GM21529 (cell line): ENCODE data around the gene EIF3A.
"Not testable (repeated sequence)": the region's sequence is repeated elsewhere in the genome, so short reads cannot be mapped to it uniquely, and the experiment has no call there.

Experiments
- ATAC-seq: cut with Tn5 transposase; IDR thresholded peaks from one replicate; pipeline ENCODE4 v1.9.1; 2021; ENCODE audit not compliant: unreplicated experiment

Gene EIF3A

DNA sequence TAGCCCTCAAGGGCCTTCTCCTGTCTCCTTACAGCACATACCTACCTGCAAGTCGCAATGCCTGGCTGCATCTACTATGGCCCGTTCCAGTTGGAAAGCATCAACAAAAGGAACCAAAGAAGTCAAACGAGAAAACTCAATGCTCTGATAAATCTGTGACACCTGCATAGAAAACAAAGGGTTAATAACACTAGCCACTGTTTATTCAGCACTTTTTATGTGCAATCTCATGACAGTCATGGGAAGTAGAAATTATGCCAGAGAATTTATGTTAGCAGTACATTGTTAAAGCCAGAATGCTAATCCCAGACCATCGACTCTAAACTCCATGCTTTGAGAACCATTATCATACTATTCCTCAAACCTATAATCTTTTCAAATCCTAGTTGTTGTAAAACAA, 21.1 kb downstream of the EIF3A start:
- ATAC-seq: no peak

DNA sequence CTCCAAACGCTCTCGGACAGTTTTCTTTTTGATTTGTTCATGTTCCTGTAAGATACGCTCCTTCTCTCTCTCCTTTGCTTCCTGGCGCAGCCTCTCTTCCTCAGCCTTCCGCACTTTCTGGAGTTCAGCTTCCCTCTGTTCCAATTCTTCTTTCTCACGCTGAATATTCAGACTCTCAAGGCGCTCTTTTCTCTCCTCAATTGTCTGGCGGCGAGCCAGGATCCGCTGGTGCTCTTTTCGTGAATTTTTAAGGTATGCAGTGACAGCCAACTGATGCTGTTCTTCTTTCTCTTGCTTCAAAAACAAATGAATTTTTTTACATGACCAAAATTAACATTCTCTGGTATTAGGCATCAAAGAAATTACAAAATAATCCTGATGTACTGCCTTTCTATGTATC, 22.6 kb downstream of the EIF3A start:
- no peak for ATAC-seq

DNA sequence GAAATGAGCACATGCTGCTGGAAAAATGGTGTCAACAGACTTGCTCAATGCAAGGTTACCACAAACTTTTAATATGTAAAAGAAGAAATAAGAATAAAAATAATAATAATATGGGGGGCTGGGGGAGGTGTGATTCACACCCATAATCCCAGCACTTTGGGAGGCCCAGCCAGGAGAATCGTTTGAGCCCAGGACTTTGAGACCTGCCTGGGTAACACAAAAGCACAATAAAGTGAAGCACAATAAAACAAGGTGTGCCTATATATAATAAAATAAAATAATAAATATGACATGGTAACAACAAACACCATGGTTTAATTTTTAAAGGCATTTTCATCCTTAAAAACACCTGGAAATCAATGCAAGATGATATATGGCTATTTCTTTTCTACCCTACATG, 25.1 kb downstream of the EIF3A start:
- no peak for ATAC-seq

DNA sequence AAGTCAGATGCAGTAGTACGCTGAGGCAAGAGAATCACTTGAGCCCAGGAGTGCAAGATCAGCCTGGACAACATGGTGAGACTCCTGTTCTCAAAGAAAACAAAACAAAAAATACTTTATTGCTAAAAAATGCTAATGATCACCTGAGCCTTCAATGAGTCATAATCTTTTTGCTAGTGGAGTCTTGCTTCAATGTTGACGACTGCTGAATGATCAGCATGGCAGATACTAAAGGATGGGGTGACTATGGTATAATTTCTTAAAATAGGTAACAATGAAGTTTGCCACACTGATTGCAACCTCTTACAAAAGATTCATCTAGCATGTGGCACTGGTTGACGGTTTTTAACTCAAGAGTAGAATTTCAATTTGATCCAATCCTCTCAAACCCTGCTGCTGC, 28.8 kb downstream of the EIF3A start:
- ATAC-seq: no peak

DNA sequence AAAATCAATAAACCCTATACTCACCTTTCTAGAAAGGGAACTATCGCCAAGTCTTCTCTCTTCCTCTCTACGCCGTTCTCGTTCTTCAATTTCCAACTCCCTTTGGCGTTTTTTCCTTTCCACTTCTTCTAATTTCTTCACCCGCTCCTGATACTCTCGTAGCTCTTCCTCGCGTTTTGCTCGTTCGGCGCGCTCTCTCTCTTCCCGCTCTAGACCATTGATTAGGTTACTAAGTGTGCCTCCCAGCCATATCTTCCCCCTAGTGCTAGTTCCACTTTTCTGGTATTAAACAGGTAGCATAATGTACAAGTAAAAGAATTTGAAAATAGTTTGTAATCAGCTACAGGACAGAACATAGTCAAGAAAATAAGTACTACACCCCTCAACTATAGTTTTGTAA, 30.8 kb downstream of the EIF3A start:
- no peak for ATAC-seq

DNA sequence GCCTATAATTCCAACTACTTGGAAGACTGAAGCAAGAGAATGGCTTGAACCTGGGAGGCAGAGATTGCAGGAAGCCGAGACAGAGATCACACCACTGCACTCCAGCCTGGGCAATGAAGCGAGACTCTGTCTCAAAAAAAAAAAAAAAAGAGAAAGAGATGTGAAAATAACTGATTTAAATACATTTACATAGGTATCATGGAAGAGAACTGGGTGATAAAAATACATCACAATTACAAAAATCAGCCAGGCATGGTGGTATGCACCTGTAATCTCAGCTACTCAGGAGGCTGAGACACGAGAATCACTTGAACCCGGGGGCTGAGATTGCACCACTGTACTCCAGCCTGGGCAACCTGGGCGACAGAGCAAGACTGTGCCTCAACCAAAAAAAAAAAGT, 31.3 kb downstream of the EIF3A start:
- ATAC-seq: no peak

DNA sequence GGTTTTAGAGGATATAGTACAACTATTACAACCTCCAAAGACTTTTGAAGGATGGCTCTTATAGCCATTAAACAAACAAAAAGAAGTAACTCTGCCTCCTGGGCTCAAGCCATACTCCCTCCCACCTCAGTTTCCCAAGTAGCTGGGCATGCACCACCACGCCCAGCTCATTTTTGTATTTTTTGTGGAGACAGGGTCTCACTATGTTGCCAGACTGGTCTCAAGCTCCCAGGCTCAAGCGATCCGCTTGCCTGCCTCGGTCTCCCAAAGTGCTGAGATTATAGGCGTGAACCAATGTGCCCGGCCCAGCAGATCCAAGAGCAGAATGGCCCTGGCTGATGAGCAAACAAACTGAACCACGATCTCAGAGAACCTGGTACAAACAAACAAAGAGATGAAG, 35.1 kb downstream of the EIF3A start:
- ATAC-seq: no peak

DNA sequence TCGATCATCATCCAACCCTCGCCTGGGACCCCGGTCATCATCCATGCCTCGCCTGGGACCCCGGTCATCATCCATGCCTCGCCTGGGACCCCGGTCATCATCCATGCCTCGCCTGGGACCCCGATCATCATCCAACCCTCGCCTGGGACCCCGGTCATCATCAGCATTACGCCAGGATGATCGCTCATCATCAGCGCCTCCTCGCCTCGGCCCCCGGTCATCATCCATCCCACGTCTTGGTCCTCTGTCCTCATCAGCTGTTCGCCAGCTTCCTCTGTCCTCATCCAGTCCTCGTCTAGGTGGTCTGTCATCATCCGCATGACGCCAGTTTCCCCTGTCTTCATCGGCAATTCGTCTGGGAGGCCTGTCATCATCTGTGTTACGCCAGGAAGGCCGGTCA, 38.4 kb downstream of the EIF3A start:
- ATAC-seq: no peak

DNA sequence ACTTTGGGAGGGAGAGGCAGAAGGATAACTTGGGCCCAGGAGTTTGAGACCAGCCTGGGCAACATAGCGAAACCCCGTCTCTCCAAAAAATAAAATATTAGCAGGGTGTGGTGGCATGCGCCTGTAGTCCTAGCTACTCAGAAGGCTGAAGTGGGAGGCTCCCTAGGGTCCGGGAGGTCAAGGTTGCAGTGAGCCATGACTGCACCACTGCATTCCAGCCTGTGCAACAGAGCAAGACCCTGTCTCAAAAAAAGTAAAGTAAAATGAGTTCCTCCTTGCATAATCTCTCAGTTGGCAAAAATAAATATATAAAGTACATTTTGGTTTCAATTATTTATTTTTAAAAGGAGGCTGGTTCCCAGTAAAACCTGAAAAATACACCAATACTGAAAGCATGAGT, 39.3 kb downstream of the EIF3A start:
- no peak for ATAC-seq

DNA sequence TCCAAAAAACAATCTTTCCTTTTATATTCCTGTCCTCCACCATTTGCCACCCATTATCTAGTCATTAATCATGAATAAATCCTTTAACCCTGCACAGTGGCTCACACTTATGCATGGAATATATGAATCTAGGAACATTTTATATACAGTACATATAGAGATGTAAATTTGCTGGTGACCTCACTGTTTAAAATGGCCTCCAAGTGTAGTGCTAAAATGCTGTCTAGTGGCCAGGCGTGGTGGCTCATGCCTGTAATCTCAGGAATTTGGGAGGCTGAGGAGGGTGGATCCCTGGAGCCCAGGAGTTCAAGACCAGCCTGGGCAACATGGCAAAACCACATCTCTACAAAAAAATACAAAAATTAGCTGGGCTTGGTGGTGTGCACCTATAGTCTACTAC, 41.5 kb downstream of the EIF3A start:
- ATAC-seq: no peak

DNA sequence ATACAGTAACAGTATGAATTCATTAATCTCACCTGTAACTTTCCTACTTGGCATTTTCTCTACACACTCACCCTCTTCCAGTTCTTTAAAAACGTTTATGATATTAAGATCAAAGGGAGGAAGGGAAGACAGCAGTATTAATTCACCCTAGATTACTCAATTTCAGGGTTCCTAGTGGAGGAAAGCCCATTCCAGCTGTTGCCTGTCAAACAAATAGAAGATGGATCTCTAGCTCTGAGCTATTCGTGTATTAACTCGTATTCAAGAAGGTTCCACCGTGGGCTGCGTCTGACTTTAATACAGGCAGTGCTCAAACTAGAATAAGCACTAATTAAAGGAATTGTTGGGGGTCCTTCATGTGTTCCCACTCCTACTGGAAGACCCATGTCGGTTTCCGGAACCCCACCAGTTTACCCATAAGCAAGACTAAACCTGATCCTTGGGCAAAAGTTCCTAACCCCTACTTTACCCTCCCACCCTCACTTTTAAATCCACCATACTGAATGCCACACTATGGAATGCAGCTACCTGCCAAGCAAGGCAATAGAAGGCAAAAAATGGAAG, 49.0 kb downstream of the EIF3A start:
- ATAC-seq: no peak

DNA sequence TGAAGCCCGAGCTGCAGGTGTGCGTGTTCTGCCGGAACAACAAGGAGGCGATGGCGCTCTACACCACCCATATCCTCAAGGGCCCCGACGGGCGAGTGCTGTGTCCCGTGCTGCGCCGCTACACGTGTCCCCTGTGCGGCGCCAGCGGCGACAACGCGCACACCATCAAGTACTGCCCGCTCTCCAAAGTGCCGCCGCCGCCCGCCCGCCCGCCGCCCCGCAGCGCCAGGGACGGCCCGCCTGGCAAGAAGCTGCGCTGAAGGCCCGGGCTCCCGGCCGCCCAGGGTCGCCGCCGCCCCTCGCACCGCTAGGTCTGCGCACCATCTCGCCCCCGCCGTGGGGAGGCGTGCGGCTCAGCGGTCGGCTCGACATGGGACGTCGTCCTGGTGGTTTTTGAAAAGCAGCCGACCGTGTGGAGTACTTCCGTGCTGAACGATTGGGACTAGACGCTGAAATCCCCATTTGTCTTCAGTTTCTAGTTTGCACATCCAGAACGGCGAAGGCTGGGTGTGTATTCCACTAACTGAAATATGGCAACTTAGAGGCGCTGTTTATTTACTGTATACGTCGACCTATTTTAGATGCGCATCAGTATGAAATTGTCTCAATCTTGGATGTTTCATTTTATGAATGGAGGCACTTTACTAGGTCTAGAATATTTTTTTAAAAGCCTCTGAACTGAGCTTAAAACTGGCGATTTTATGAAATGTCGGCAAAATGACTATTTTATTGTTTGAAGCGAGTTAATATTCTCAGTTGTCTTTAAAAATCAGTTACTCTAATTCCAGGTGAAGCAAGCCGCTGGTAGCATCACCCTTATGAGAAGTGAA, 50.0 kb downstream of the EIF3A start:
- ATAC-seq: peak; percentile 68

DNA sequence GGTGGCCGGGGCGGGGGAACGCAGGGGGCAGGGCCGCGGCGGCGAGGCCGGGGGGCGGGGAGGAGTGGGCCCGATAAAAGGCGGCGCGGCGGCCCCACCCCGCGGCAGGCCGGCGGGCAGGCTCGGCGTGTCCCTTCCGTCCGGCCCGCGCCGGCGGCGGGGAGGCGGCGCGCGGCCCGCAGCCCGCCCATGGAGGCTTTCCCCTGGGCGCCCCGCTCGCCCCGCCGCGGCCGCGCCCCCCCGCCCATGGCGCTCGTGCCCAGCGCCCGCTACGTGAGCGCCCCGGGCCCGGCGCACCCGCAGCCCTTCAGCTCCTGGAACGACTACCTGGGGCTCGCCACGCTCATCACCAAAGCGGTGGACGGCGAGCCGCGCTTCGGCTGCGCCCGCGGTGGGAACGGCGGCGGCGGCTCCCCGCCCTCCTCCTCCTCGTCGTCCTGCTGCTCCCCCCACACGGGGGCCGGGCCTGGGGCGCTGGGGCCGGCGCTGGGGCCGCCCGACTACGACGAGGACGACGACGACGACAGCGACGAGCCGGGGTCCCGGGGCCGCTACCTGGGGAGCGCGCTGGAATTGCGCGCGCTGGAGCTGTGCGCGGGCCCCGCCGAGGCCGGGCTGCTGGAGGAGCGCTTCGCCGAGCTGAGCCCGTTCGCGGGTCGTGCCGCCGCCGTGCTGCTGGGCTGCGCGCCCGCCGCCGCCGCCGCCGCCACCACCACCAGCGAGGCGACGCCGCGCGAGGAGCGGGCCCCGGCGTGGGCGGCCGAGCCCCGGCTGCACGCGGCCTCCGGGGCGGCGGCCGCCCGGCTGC, 50.8 kb downstream of the EIF3A start, which contains the start of gene NANOS1:
NANOS1 (plus strand) TSS at position 102 of the 808 bp plus-strand sequence; CDS start at position 190, 88 bp downstream.
- peak; percentile 5 for ATAC-seq

DNA sequence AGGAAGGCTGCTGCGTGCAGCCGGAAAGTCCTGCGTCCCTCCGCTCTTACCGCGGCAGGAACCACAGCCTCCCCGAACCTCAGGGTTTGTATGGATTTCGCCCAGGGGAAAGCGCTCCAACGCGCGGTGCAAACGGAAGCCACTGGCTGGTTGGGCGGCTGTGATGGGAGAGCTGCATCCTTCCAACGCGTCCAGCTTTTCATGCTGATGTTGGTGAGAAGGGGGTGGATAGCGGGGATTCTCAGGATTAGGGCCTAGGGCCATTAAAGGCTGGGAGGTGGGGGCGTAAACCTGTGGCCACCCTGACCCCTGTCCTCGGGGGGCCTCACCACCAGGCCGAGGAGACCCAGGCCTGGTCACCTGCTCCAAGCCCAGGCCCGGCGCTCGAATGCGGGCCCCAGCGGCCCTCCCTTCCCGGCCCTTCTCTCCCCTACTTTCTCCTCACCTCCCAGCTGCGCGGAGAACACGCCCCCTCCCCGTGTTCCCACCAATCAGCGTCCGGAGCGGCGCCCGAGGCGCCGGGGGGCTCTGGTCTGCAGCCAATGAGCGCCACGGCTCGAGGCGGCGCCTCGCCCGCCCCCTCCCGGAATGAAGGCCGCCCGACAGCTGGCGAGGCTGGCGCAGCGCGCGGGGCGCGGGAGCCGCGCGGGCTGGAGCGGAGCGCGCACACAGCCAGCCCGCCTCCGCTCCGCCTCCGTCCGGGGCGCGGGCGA, 51.6 kb downstream of the EIF3A start:
- peak; percentile 56 for ATAC-seq

DNA sequence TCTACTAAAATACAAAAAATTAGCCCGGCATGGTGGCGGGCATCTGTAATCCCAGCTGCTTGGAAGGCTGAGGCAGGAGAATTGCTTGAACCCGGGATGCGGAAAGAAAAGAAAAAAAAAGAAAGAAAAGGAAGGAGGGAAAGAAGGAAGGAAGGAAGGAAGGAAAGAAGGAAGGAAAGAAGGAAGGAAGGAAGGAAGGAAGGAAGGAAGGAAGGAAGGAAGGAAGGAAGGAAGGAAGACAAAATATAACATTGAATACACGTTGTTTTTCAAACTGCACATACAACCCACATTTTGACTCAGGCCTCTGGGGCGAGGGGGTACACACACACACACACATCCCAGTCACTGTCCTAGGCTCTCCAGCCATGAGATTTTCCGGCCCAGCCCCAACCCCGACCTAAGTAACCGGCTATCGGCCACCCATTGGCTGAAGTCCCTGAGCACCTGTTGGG, 52.1 kb downstream of the EIF3A start:
- not testable (repeated sequence) for ATAC-seq

DNA sequence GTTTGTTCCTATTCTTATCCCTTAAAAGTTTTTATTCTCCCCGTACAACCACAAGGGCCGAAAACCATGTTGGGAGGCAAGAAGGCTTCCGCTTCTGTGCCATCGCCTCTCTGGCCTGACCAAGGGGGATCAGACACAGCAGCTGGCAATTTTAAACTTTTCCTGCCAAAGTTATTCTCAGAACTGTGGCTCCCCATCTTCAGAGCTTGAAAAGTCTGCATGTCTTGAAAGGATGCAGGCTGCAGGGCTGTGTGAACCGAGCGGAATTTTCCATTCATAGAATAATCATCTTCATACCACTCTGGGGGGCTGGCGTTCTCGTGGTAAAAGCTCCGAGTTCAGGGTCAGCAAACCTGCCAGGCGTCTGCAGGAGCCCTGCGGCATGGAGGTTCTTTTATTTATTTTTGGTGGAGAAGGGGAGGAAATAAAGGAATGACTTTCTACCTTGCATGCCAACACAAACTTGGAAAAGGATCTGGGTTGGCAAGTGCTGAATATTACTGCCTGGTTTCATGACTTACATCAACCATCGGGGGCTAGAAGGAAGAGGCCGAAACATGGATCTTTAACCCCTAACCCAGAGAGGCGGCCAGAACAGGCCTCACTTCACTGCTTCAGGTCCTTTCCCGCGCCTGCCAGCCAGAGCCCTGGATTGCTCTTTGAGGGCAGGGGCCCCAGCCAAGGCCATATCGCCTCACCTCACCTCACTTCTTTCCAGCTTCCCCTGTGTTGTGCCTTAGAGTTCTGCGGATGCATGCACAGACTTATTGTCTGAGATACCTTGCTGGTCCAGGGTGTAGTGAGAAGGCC, 54.1 kb downstream of the EIF3A start:
- no peak for ATAC-seq

DNA sequence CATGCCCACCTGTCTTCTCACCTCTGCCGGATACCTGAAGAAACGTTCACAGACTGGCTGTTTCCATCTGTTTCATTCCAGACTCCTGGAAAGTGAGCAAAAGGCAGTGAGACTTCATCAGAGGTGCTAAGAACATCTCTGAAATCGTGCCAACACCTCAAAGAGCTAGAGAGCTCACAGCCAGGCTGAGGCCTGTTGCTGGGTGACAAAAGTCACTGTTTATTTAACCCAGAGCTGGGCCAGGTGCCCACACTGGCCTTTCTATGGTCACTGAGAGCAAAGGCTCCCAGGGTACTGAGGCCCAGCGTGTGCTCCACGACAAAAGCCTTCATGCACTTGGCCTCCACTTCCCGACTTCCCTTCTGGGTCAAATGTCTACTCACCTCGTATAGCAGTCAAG, 54.8 kb downstream of the EIF3A start:
- no peak for ATAC-seq

DNA sequence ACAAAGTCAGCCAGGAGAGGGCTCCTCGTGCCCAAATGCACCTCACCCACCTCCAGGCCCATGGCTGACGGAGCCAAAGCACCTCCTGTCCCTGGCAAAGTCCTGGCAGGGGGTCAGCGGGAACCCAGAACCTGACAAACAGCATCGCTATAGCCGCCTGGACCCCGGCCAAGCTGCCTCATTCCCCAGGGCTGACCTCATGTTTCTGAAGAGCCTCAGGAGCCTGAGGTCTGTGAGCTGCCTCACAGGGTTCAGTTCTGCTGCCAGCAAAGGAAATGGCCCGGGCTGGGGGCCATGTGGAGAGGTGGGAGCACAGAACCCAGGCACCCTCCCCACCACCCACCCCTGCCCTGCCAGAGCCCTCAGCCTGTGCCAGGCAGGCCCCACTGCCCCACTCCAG, 55.3 kb downstream of the EIF3A start:
- ATAC-seq: no peak

DNA sequence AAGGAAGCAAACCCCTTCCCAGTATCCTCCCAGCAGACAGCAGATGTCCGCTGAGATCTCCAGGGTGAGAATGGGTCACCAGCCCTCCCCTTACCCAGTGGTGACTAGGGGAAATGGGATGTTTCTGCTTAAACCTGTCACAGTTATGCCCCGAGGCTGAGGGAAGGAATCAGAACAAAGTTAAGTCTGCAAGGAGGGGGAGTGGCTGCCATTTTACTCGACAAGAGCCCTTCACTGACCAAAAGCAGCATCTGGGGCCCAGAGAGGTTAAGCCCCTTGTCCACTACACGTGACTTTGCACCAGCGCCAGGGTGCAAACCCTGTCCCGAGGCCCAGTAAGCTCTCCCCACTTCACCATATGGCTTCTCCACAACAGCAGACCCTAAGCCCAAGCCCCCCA, 55.7 kb downstream of the EIF3A start:
- ATAC-seq: no peak

DNA sequence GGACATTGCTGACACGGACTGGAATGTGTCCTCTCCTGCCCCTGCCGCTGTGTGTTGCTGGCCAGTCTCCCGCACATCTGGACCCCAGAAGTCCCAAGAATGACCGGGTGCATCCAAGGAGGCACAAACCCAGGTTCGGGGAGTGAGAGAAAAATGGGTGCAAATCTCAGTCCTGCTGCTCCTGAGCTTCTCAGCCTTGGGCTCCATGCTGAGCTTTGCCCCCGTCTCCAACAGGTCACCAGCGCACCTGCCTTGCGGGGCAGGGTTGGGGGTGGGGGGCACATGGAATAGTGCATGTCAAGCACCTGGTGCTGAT, 57.1 kb downstream of the EIF3A start:
- no peak for ATAC-seq
